Right cardiac atrium (tissue), 5 donors: ENCODE results near the gene CMBL. TPM values are rescaled to one million over a fixed set of nuclear protein-coding genes. Genes with fewer than 3 reads are reported as not detected.

Source experiments
- ATAC-seq, 2 donors: fragments of 200-7000 bp; cut with Tn5 transposase; one replicate each; pipeline versions ENCODE4 v1.8.0 to v1.9.1; 2020; ENCODE audit warnings: moderate library complexity in 2 of 2, mild to moderate bottlenecking in 1 of 2
- DNase-seq, 3 donors: peaks; one replicate each; pipeline ENCODE4 v3.0.0-alpha.2; 2020
- H3K27ac ChIP-seq: one replicate; pipeline ENCODE4 v1.5.1; 2013; ENCODE audit warnings: mild to moderate bottlenecking, low read length, control low read depth, moderate library complexity
- H3K27me3 ChIP-seq: one replicate; pipeline ENCODE4 v1.6.1; 2013; ENCODE audit not compliant: control insufficient read depth, insufficient read depth
- H3K4me1 ChIP-seq: one replicate; pipeline ENCODE4 v1.6.1; 2013; ENCODE audit warnings: low read length; ENCODE audit not compliant: control insufficient read depth, insufficient read depth
- H3K4me3 ChIP-seq: one replicate; pipeline ENCODE4 v1.5.1; 2013; ENCODE audit warnings: low read length, control low read depth
- H3K9me3 ChIP-seq: one replicate; pipeline ENCODE4 v1.6.1; 2013; ENCODE audit warnings: low read length; ENCODE audit not compliant: control insufficient read depth
- WGBS: extraction: QIAGEN DNeasy Blood & Tissue Kit; methylation state at CpG from one replicate; pipeline ENCODE4 v1.1.7; 2013; 5-methylcytosine and 5-hydroxymethylcytosine counted together
- intact Hi-C, 4 donors: fragments of 100-400 bp; cut with DNase I; formaldehyde crosslinking; loops; one replicate each; pipeline versions ENCODE4 v1.11.0 to v1.14.0; 2022 to 2023
- polyA plus RNA-seq: library from polyadenylated mRNA; stranded (reverse); fragments of 200-250 nt; gene quantifications from one replicate; pipeline ENCODE4 v1.2.3, GENCODE V29; 2013
- total RNA-seq, 4 donors: library from RNA; stranded (reverse); fragmentation: NEBNext Ultra II Directional; extraction: Animal tissue kit (Norgen Biotek cat#: 25700); gene quantifications; one replicate each; pipeline ENCODE4 v1.2.1, GENCODE V29; 2021
- donor health status: healthy with polysubstance abuse.
- donor health status: DM: no; HTN: yes; CAD: no.
- donor health status: DM: no; HTN: no; CAD: no.
- donor health status: DM: no; HTN: yes; CAD: no; lungs with severe emphysema.
- donor health status: DM: yes; HTN: yes; CAD: no.

CMBL gene
- total and polyA plus RNA-seq, 5 donors = 30.2 to 55.3 (median 46.8) TPM

- Histone ChIP-seq H3K27ac (no peak overlapping the region), H3K4me3 (no peak overlapping the region), H3K27me3 (no peaks in the 10 kb centered on the region), H3K4me1 (no peaks in the 10 kb centered on the region), H3K9me3 (no peaks in the 10 kb centered on the region)
- intact Hi-C loops = no loop called here
- DNase-seq (no peak), ATAC-seq (no peak)
- WGBS = 83% methylated on average over 11 of the region's 11 CpGs
Observed at GRCh38 chr5:10229306-10230048, 78.2 kb downstream of the CMBL start.

- H3K4me3 ChIP-seq = no peak overlapping the region
- no peaks in the 10 kb centered on the region for H3K4me1 ChIP-seq
- H3K9me3 ChIP-seq = no peaks in the 10 kb centered on the region
- intact Hi-C loops = no loop called here
- 96% methylated on average over 1 of the region's 1 CpG for WGBS
- no peak for DNase-seq
- H3K27me3 ChIP-seq = no peaks in the 10 kb centered on the region
- ATAC-seq = no peak
- no peak overlapping the region for H3K27ac ChIP-seq
Observed at GRCh38 chr5:10228288-10228687, 79.4 kb downstream of the CMBL start.

Other genes with a start within 250 kb of the CMBL start
- 10 to 100 TPM; 11.5 to 25.2 (median 15.4) TPM for gene ATPSCKMT, start 58.0 kb downstream of the CMBL start, total RNA-seq
- gene ATPSCKMT, start 58.0 kb downstream of the CMBL start, polyA plus RNA-seq = 15.7 TPM
- gene CCT5, start 57.6 kb downstream of the CMBL start, total RNA-seq = 100 to 1,000 TPM in 2 of 4 donors, 10 to 100 TPM in 2; 84.0 to 103 (median 98.1) TPM
- 98.9 TPM for gene CCT5, start 57.6 kb downstream of the CMBL start, polyA plus RNA-seq
- gene MARCHF6, start 45.8 kb upstream of the CMBL start, total RNA-seq = 100 to 1,000 TPM; 168 to 186 (median 183) TPM
- 75.7 TPM for gene MARCHF6, start 45.8 kb upstream of the CMBL start, polyA plus RNA-seq
- gene ROPN1L, start 134.0 kb upstream of the CMBL start, total RNA-seq = 1 to 10 TPM in 2 of 4 donors, under 1 TPM in 2; 0.78 to 1.5 (median 1.1) TPM
- gene ROPN1L, start 134.0 kb upstream of the CMBL start, polyA plus RNA-seq = 0.93 TPM